NCI-H187 (cell line): Measurements from ENCODE around the gene CNRIP1.
"Not testable (repeated sequence)": the region's sequence is repeated elsewhere in the genome, so short reads cannot be mapped to it uniquely, and the experiment has no call there.

Experiments
- DNase-seq, 2 experiments: peaks; one replicate each; lab custom pipeline; 2025; lab: John Stamatoyannopoulos, UW

Gene CNRIP1

GRCh38 chr2:68319398-68320117 is at the start of gene CNRIP1:
TSS of gene CNRIP1 (minus strand) at chr2:68319949. CDS start at chr2:68319400, 549 bp downstream.
- DNase-seq, result peak; percentile 75 to 83

GRCh38 chr2:68369337-68369734 is 49.6 kb upstream of the CNRIP1 start:
- DNase-seq, result no peak

- DNase-seq, result no peak
Observed at GRCh38 chr2:68368654-68369336, 49.0 kb upstream of the CNRIP1 start.

GRCh38 chr2:68367953-68368653 is 48.4 kb upstream of the CNRIP1 start:
- DNase-seq, result no peak

- no peak for DNase-seq
Observed at GRCh38 chr2:68366083-68366560, 46.4 kb upstream of the CNRIP1 start.

GRCh38 chr2:68365087-68365486 is 45.3 kb upstream of the CNRIP1 start, which contains the start of gene PLEK:
TSS of gene PLEK (plus strand) at chr2:68365282. CDS start at chr2:68365352, 70 bp downstream.
- DNase-seq, result no peak

- no peak for DNase-seq
Observed at GRCh38 chr2:68363721-68364120, 44.0 kb upstream of the CNRIP1 start.

- DNase-seq, result no peak
Observed at GRCh38 chr2:68362749-68363148, 43.0 kb upstream of the CNRIP1 start.

GRCh38 chr2:68362069-68362468 is 42.3 kb upstream of the CNRIP1 start:
- peak; percentile 41 to 80 for DNase-seq

GRCh38 chr2:68359889-68360288 is 40.1 kb upstream of the CNRIP1 start:
- DNase-seq, result no peak

- DNase-seq, result no peak
Observed at GRCh38 chr2:68357605-68358337, 38.0 kb upstream of the CNRIP1 start.

- DNase-seq, result no peak
Observed at GRCh38 chr2:68356599-68357239, 37.0 kb upstream of the CNRIP1 start.

- no peak for DNase-seq
Observed at GRCh38 chr2:68352651-68353391, 33.1 kb upstream of the CNRIP1 start.

- no peak for DNase-seq
Observed at GRCh38 chr2:68351997-68352396, 32.2 kb upstream of the CNRIP1 start.

GRCh38 chr2:68349091-68349490 is 29.3 kb upstream of the CNRIP1 start:
- DNase-seq, result not testable (repeated sequence)

- DNase-seq, result no peak
Observed at GRCh38 chr2:68345129-68345875, 25.6 kb upstream of the CNRIP1 start.

GRCh38 chr2:68344031-68344430 is 24.3 kb upstream of the CNRIP1 start:
- no peak for DNase-seq

GRCh38 chr2:68342470-68342869 is 22.7 kb upstream of the CNRIP1 start:
- DNase-seq, result no peak

- no peak for DNase-seq
Observed at GRCh38 chr2:68341583-68341982, 21.8 kb upstream of the CNRIP1 start.

GRCh38 chr2:68341062-68341329 is 21.2 kb upstream of the CNRIP1 start:
- no peak for DNase-seq
